K562 (cell line): Measurements from ENCODE around the gene MGA. TPM values are rescaled to one million over a fixed set of nuclear protein-coding genes. Genes with fewer than 3 reads are reported as not detected.

Experiments
- GATA2 ChIP-seq: sonication (generic); formaldehyde crosslinking; IDR thresholded peaks from 2 replicates; pipeline ENCODE4 v1.4.0; 2020; ENCODE audit warnings: mild to moderate bottlenecking, missing genetic modification reagents
- HNRNPH1 ChIP-seq: fragments of 200-400 bp; formaldehyde crosslinking; optimal IDR thresholded peaks from 2 replicates; pipeline ENCODE3; 2017; ENCODE audit warnings: low read depth, mild to moderate bottlenecking, low read length, moderate library complexity
- MXI1 ChIP-seq: IDR thresholded peaks from 2 replicates; pipeline ENCODE4 v1.6.1; 2011; ENCODE audit warnings: low read depth, mild to moderate bottlenecking, improper control_type of control experiment, low read length
- NCOA4 ChIP-seq: fragments of 450-650 bp; IDR thresholded peaks from 2 replicates; pipeline ENCODE4 v1.6.1; 2018; ENCODE audit warnings: mild to moderate bottlenecking; ENCODE audit not compliant: partially characterized antibody
- NFYB ChIP-seq: IDR thresholded peaks from 2 replicates; pipeline ENCODE4 v1.6.1; 2011; ENCODE audit warnings: mild to moderate bottlenecking, moderate library complexity; ENCODE audit not compliant: insufficient read length; ENCODE audit errors: extremely low read depth
- NR0B1 ChIP-seq: fragments of 450-650 bp; IDR thresholded peaks from one replicate; pipeline ENCODE4 v1.6.1; 2018; ENCODE audit warnings: mild to moderate bottlenecking, moderate library complexity; ENCODE audit not compliant: partially characterized antibody
- POLR3A ChIP-seq: IDR thresholded peaks from 2 replicates; pipeline ENCODE4 v1.6.1; 2011; ENCODE audit warnings: borderline replicate concordance, mild to moderate bottlenecking, moderate library complexity; ENCODE audit not compliant: insufficient read length, insufficient read depth; ENCODE audit errors: extremely low read depth
- RBM25 ChIP-seq: fragments of 200-400 bp; formaldehyde crosslinking; IDR thresholded peaks from 2 replicates; pipeline ENCODE4 v1.6.1; 2018; ENCODE audit warnings: low read length, low read depth, moderate library complexity; ENCODE audit not compliant: severe bottlenecking
- SIN3A ChIP-seq, 2 experiments: fragments of 150-350 bp in 1 of 2; IDR thresholded peaks; 2 replicates each; pipeline ENCODE4 v1.6.1; 2011 to 2016; ENCODE audit warnings: borderline replicate concordance in 2 of 2, low read depth in 2 of 2, low read length in 2 of 2, mild to moderate bottlenecking in 2 of 2, moderate library complexity in 2 of 2; ENCODE audit not compliant: control insufficient read depth in 1 of 2
- SP2 ChIP-seq: IDR thresholded peaks from 2 replicates; pipeline ENCODE4 v1.6.1; 2011; ENCODE audit warnings: mild to moderate bottlenecking, low read depth, low read length, moderate library complexity; ENCODE audit not compliant: poor library complexity, severe bottlenecking; ENCODE audit errors: extremely low read depth
- TCF7L2 ChIP-seq: fragments of 150-350 bp; IDR thresholded peaks from 2 replicates; pipeline ENCODE4 v1.6.1; 2016; ENCODE audit warnings: low read depth, mild to moderate bottlenecking, low read length, moderate library complexity
- THRA ChIP-seq: fragments of 450-650 bp; IDR thresholded peaks from 2 replicates; pipeline ENCODE4 v1.6.1; 2017; ENCODE audit warnings: mild to moderate bottlenecking, moderate library complexity
- ZBTB33 ChIP-seq: sonication (generic); formaldehyde crosslinking; IDR thresholded peaks from 2 replicates; pipeline ENCODE4 v1.8.1; 2023; ENCODE audit warnings: mild to moderate bottlenecking, missing genetic modification reagents
- ZNF134 ChIP-seq: fragments of 250-450 bp; sonication (Bioruptor Pico); conservative IDR thresholded peaks from 2 replicates; pipeline ENCODE4 v1.4.0; 2020
- ZNF592 ChIP-seq: fragments of 450-650 bp; IDR thresholded peaks from 2 replicates; pipeline ENCODE4 v1.6.1; 2017; ENCODE audit warnings: antibody characterized with exemption, mild to moderate bottlenecking
- ZNF644 ChIP-seq: fragments of 200-800 bp; sonication (Bioruptor generic); IDR thresholded peaks from 2 replicates; pipeline ENCODE4 v1.6.1; 2016; ENCODE audit warnings: low read depth, missing genetic modification characterization, missing compliant biosample characterization
- ZNF707 ChIP-seq: fragments of 250-450 bp; sonication (Bioruptor Pico); conservative IDR thresholded peaks from 2 replicates; pipeline ENCODE4 v1.8.0; 2022; ENCODE audit warnings: inconsistent platforms, mild to moderate bottlenecking, moderate library complexity
- polyA plus RNA-seq, 8 experiments: library from polyadenylated mRNA; depleted of rRNA in 4 of 8; stranded (reverse) in 5 of 8; unstranded in 3 of 8; fragments of >200 nt; fragmentation: Nextera tagmentation in 2 of 8; fragmentation: Illumina TruSeq in 1 of 8; extraction: Ambion mirVana in 2 of 8; extraction: Trizol in 1 of 8; gene quantifications; 2 replicates each; pipeline versions ENCODE4 v1.2.1 to v1.2.3, GENCODE V29; 2011 to 2014; ENCODE audit warnings: inconsistent platforms in 1 of 8, missing spikeins in 1 of 8
- total RNA-seq, 7 experiments: library from RNA; depleted of rRNA in 6 of 7; stranded (reverse); fragments of >200 nt in 6 of 7; fragmentation: Illumina TruSeq in 2 of 7; extraction: Trizol in 2 of 7; gene quantifications; 2 replicates each; pipeline versions ENCODE4 v1.2.1 to v1.2.3, GENCODE V29; 2011 to 2021; ENCODE audit warnings: low replicate concordance in 1 of 7

MGA gene
- total and polyA plus RNA-seq, 9 of the 15 experiments (the other 6 are each of a cell fraction or from before 2014, with no cell fraction given), result 4.7 to 56.1 (median 21.1) TPM

GRCh38 chr15:41774062-41774881 lies 114.1 kb downstream of the MGA start, which contains the start of gene MAPKBP1 (continued):
- TF ChIP-seq NR0B1, result no peak
- TF ChIP-seq ZNF644, result no peak
- no peak for TF ChIP-seq POLR3A
- peak; percentile 63; the same call in 1 of the 2 replicates for TF ChIP-seq ZNF592
- no peak for TF ChIP-seq ZNF707 (CRISPR knock-in tag)
- TF ChIP-seq THRA, result no peak
- TF ChIP-seq RBM25, result no peak
- no peak for TF ChIP-seq NFYB
- TF ChIP-seq NCOA4, result no peak
- peak; percentile 85; the same call in 1 of the 2 replicates for TF ChIP-seq ZBTB33 (CRISPR knock-in tag)
- TF ChIP-seq MXI1, result peak; percentile 40; the same call in 1 of the 2 replicates
- no peak for TF ChIP-seq HNRNPH1
- TF ChIP-seq SP2, result no peak
- TF ChIP-seq ZNF134 (CRISPR knock-in tag), result no peak
- TF ChIP-seq TCF7L2, result peak; percentile 60; the same call in 1 of the 2 replicates
- TF ChIP-seq SIN3A (IDR thresholded peaks at IDR 0.05; ENCODE audit: borderline replicate concordance in 2 of 2, control insufficient read depth in 1 of 2, low read depth in 2 of 2, low read length in 2 of 2), result no peak
- 0 out of 2 replicates have a peak, but pooled peaks have one; percentile 28 for TF ChIP-seq GATA2
